ENCODE measurements around the gene FAM78A.

FAM78A gene

DNA sequence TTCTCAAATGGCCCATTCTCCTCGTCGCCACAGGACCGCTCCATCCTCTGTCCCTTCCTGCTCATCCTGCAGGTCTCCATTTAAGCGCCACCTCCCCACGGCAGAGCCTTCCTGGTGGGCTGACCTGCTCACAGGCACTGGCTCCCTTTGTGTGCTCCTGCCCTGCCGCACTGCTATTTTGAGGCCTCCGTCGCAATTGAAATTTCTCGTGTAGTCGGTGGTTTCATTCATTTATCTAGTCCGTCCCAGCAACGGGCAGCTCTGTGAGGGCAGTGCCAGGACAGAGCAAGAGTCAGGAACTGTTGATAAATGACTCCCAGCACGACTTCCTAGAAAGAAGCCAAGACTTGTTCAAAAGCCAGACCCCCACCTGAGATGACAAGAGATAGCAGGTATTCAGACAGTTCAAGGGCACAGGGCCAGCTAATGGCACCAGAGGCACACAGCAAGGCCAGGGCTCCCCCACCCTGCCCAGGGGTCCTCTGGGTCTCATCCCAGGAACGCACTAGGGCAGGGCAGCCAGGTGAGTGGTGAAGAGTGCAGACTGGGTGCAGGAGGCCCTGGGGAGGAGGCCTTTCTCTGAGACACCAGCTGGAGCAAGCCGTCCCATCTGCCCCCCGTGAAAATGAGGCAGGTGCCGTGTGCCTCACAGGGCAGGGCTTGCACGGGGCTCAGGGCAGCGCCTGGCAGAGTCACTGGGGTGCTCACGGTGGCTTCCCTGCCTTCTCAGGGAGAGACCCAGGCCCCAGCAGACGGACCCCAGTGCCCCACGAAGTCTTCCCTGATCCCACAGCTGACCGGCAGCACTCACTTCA lies 36.9 kb downstream of the FAM78A start:
- TF ChIP-seq TAF1 (IDR thresholded peaks at IDR 0.05; ENCODE audit: borderline replicate concordance, low read depth, low read length): no peak
- no peak for TF ChIP-seq POLR2A (IDR thresholded peaks at IDR 0.05; ENCODE audit: low read depth, low read length)
- TF ChIP-seq POLR2AphosphoS5 (IDR thresholded peaks at IDR 0.05; ENCODE audit: low read depth, low read length): no peak
- no peak for FAIRE-seq
- no peak for DNase-seq (ENCODE audit: insufficient read length)

DNA sequence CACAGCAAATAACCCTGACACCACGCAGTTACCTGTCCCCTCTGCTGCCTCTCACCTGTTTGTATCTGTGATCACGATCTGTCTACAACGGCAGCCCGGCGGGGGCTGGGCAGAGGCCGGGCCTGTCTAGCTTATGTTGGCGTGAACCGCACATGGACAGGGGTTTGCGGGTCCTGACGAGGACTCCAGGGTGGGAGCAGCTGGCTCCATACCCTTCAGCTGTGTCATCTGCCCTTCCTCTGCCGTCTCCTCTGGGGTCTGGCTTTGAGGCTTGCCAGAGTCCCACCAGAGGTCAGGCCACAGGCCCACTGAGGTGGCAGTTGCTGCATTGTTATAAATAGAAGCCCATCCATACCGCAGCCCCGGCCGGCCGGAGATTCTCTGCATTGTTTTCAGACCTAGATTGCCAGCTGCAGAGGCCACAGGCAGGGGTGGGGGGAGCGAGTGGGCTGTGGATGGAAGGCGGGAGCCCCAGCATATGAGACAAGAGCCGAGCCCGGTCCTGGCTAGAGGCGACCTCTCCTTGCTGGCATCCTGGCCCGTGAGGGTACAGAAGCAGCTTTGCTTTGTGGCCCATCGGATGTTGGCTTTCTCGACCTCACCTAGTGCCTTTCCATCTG lies 37.8 kb downstream of the FAM78A start:
- DNase-seq (ENCODE audit: insufficient read length): no peak
- peak; percentile 60 for FAIRE-seq
- TF ChIP-seq POLR2A (IDR thresholded peaks at IDR 0.05; ENCODE audit: low read depth, low read length) (no peak), POLR2AphosphoS5 (IDR thresholded peaks at IDR 0.05; ENCODE audit: low read depth, low read length) (no peak), TAF1 (IDR thresholded peaks at IDR 0.05; ENCODE audit: borderline replicate concordance, low read depth, low read length) (no peak)

- FAIRE-seq (peak; percentile 86), DNase-seq (ENCODE audit: insufficient read length) (peak; percentile 77)
- TF ChIP-seq TAF1 (IDR thresholded peaks at IDR 0.05; ENCODE audit: borderline replicate concordance, low read depth, low read length) (peak; percentile 65; the same call in 1 of the 2 replicates), POLR2A (IDR thresholded peaks at IDR 0.05; ENCODE audit: low read depth, low read length) (peak; percentile 79), POLR2AphosphoS5 (IDR thresholded peaks at IDR 0.05; ENCODE audit: low read depth, low read length) (peak; percentile 78)
Measured at GRCh38 chr9:131237931-131238401, 38.3 kb downstream of the FAM78A start.

GRCh38 chr9:131237291-131237690 lies 39.0 kb downstream of the FAM78A start:
- FAIRE-seq (no peak), DNase-seq (ENCODE audit: insufficient read length) (no peak)
- TF ChIP-seq TAF1 (IDR thresholded peaks at IDR 0.05; ENCODE audit: borderline replicate concordance, low read depth, low read length) (no peak), POLR2A (IDR thresholded peaks at IDR 0.05; ENCODE audit: low read depth, low read length) (no peak), POLR2AphosphoS5 (IDR thresholded peaks at IDR 0.05; ENCODE audit: low read depth, low read length) (no peak)

- TF ChIP-seq TAF1 (IDR thresholded peaks at IDR 0.05; ENCODE audit: borderline replicate concordance, low read depth, low read length): no peak
- TF ChIP-seq POLR2AphosphoS5 (IDR thresholded peaks at IDR 0.05; ENCODE audit: low read depth, low read length): no peak
- DNase-seq (ENCODE audit: insufficient read length) (no peak), FAIRE-seq (no peak)
Measured at GRCh38 chr9:131236761-131237160, 39.5 kb downstream of the FAM78A start.

DNA sequence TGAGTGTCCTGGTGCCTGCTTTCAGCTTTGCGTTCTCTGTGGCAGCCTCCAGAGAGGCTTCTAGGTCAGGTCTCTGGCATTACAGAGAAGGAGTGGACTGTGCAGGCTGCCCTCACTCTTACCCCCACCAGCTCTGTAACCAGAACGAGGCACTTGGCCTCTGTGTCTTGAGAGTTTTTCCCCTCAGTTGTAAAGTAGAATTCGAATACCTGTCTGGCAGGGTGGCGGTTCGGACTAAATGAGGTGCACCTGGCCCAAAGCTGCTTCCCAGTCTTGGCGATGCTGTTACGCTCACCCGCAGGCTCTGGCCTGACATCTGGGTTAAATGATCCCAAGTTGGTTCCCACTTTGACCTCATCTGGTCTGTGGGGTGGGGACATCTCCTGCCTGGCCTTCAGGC lies 40.1 kb downstream of the FAM78A start:
- no peak for TF ChIP-seq POLR2AphosphoS5 (IDR thresholded peaks at IDR 0.05; ENCODE audit: low read depth, low read length)
- no peak for TF ChIP-seq TAF1 (IDR thresholded peaks at IDR 0.05; ENCODE audit: borderline replicate concordance, low read depth, low read length)
- TF ChIP-seq POLR2A (IDR thresholded peaks at IDR 0.05; ENCODE audit: low read depth, low read length): no peak
- FAIRE-seq (no peak), DNase-seq (ENCODE audit: insufficient read length) (no peak)

- FAIRE-seq (no peak), DNase-seq (ENCODE audit: insufficient read length) (no peak)
- TF ChIP-seq POLR2A (IDR thresholded peaks at IDR 0.05; ENCODE audit: low read depth, low read length) (no peak), POLR2AphosphoS5 (IDR thresholded peaks at IDR 0.05; ENCODE audit: low read depth, low read length) (no peak), TAF1 (IDR thresholded peaks at IDR 0.05; ENCODE audit: borderline replicate concordance, low read depth, low read length) (no peak)
Measured at GRCh38 chr9:131235480-131235851, 40.8 kb downstream of the FAM78A start.

DNA sequence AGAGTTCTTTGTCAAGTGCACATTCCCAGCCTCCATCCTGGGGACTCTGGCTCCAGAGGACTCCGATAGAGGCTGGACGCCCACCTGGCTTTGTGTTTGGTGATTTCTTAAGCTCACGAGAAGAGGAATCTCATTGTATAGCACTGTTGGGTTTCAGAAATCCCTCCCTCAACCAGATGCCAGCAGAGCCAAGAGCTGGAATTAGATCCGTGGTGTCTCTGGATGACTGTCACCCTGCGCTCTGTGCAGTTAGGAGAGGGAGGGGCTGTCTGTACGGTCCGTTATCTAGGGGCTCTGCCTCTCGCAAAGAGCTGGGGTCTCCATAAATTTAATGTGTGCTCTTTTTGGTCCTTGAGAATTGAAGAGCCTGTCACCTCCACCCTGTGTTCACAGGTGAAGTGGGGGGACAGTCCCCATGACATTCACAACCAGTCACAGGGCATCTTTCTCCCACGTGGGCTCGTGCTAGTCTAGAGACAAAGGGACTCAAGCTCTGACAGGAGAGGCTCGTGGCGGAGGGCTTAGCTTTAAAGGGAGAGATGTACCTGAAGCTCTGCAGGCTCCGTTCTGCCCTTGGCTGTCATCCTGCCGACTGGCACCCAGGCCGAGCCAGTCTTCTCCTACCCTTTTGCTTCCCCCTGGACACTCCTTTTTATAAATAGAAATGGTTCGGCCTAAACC lies 41.4 kb downstream of the FAM78A start:
- TF ChIP-seq POLR2A (IDR thresholded peaks at IDR 0.05; ENCODE audit: low read depth, low read length): no peak
- no peak for TF ChIP-seq TAF1 (IDR thresholded peaks at IDR 0.05; ENCODE audit: borderline replicate concordance, low read depth, low read length)
- TF ChIP-seq POLR2AphosphoS5 (IDR thresholded peaks at IDR 0.05; ENCODE audit: low read depth, low read length): no peak
- FAIRE-seq: no peak
- DNase-seq (ENCODE audit: insufficient read length): no peak

GRCh38 chr9:131233995-131234394 lies 42.3 kb downstream of the FAM78A start:
- FAIRE-seq (no peak), DNase-seq (ENCODE audit: insufficient read length) (no peak)
- TF ChIP-seq POLR2AphosphoS5 (IDR thresholded peaks at IDR 0.05; ENCODE audit: low read depth, low read length) (no peak), POLR2A (IDR thresholded peaks at IDR 0.05; ENCODE audit: low read depth, low read length) (no peak), TAF1 (IDR thresholded peaks at IDR 0.05; ENCODE audit: borderline replicate concordance, low read depth, low read length) (no peak)

- TF ChIP-seq POLR2AphosphoS5 (IDR thresholded peaks at IDR 0.05; ENCODE audit: low read depth, low read length): no peak
- TF ChIP-seq TAF1 (IDR thresholded peaks at IDR 0.05; ENCODE audit: borderline replicate concordance, low read depth, low read length): no peak
- TF ChIP-seq POLR2A (IDR thresholded peaks at IDR 0.05; ENCODE audit: low read depth, low read length): no peak
- FAIRE-seq: no peak
- no peak for DNase-seq (ENCODE audit: insufficient read length)
Measured at GRCh38 chr9:131233556-131233955, 42.8 kb downstream of the FAM78A start.

DNA sequence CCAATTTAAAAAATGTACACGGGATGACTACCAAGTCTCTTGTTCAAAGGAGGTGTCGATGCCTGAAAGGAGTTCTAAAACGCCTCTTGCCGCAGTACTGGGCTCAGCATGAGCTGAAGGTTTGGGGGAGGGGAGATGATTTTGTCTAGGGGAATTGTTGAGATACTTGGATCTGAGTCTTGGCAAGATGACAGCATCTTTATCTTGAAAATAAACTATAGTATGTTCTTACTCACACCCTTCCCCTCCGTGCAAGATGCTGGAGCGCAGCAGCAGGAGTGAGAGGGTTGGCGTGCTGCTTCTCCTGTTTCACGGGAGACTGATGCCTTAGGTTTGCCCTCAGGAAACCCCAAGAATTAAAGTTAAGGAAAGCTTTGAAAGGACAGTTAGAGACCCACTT lies 47.3 kb downstream of the FAM78A start:
- DNase-seq (ENCODE audit: insufficient read length): no peak
- no peak for FAIRE-seq
- TF ChIP-seq TAF1 (IDR thresholded peaks at IDR 0.05; ENCODE audit: borderline replicate concordance, low read depth, low read length) (no peak), POLR2AphosphoS5 (IDR thresholded peaks at IDR 0.05; ENCODE audit: low read depth, low read length) (no peak), POLR2A (IDR thresholded peaks at IDR 0.05; ENCODE audit: low read depth, low read length) (no peak)

Data from GM12892 (cell line).